Liver (tissue), 9 donors: ENCODE results near the gene ACIN1. TPM values are rescaled to one million over a fixed set of nuclear protein-coding genes. Genes with fewer than 3 reads are reported as not detected.

Experiments
- DNase-seq: peaks from one replicate; pipeline ENCODE4 v3.0.0-alpha.2; 2017; ENCODE audit warnings: low spot score
- H3K27ac ChIP-seq, 2 donors: one replicate each; pipeline ENCODE4 v1.7.0; 2013; ENCODE audit warnings: inconsistent platforms in 2 of 2, low read length in 2 of 2, control low read depth in 1 of 2, low read depth in 1 of 2, mild to moderate bottlenecking in 1 of 2
- H3K27me3 ChIP-seq, 4 donors: one replicate each; pipeline versions ENCODE4 v1.6.1 to v1.7.0; 2013; ENCODE audit warnings: low read length in 3 of 4, inconsistent platforms in 1 of 4, mild to moderate bottlenecking in 1 of 4, moderate library complexity in 1 of 4; ENCODE audit not compliant: control insufficient read depth in 4 of 4, insufficient read depth in 4 of 4
- H3K36me3 ChIP-seq, 4 donors: one replicate each; pipeline versions ENCODE4 v1.6.1 to v1.7.0; 2013; ENCODE audit warnings: low read length in 3 of 4, mild to moderate bottlenecking in 3 of 4, low read depth in 1 of 4, moderate library complexity in 1 of 4; ENCODE audit not compliant: control insufficient read depth in 4 of 4, insufficient read depth in 3 of 4
- H3K4me1 ChIP-seq, 4 donors: one replicate each; pipeline versions ENCODE4 v1.6.1 to v1.7.0; 2013; ENCODE audit warnings: low read length in 3 of 4, mild to moderate bottlenecking in 3 of 4, moderate library complexity in 1 of 4; ENCODE audit not compliant: control insufficient read depth in 4 of 4, insufficient read depth in 4 of 4
- H3K4me3 ChIP-seq, 3 donors: one replicate each; pipeline versions ENCODE4 v1.6.1 to v1.7.0; 2013; ENCODE audit warnings: low read length in 3 of 3, control low read depth in 1 of 3, low read depth in 1 of 3, mild to moderate bottlenecking in 1 of 3
- H3K9ac ChIP-seq, 2 donors: one replicate each; pipeline ENCODE4 v1.7.0; 2013; ENCODE audit warnings: low read length in 2 of 2, mild to moderate bottlenecking in 2 of 2, moderate library complexity in 2 of 2, control low read depth in 1 of 2, low read depth in 1 of 2
- H3K9me3 ChIP-seq, 4 donors: one replicate each; pipeline versions ENCODE4 v1.6.1 to v1.7.0; 2013; ENCODE audit warnings: low read length in 3 of 4; ENCODE audit not compliant: control insufficient read depth in 4 of 4
- EGR1 ChIP-seq, 2 donors: IDR thresholded peaks; 2 replicates each; pipeline ENCODE4 v1.6.1; 2016 to 2018; ENCODE audit warnings: antibody characterized with exemption in 2 of 2, low read depth in 2 of 2
- FOXA2 ChIP-seq: IDR thresholded peaks from 2 replicates; pipeline ENCODE4 v1.6.1; 2016; ENCODE audit warnings: antibody characterized with exemption
- GABPA ChIP-seq, 2 donors: IDR thresholded peaks in 1 of 2; conservative IDR thresholded peaks in 1 of 2; 2 replicates each; pipeline ENCODE4 v1.6.1; 2016; ENCODE audit warnings: antibody characterized with exemption in 2 of 2, mild to moderate bottlenecking in 1 of 2, moderate library complexity in 1 of 2
- HNF4A ChIP-seq, 2 donors: conservative IDR thresholded peaks; 2 replicates each; pipeline ENCODE4 v1.6.1; 2016; ENCODE audit warnings: antibody characterized with exemption in 2 of 2, mild to moderate bottlenecking in 2 of 2
- HNF4G ChIP-seq: IDR thresholded peaks from 2 replicates; pipeline ENCODE4 v1.6.1; 2016; ENCODE audit warnings: antibody characterized with exemption
- NR2F2 ChIP-seq: IDR thresholded peaks from 2 replicates; pipeline ENCODE4 v1.6.1; 2016; ENCODE audit warnings: antibody characterized with exemption
- RAD21 ChIP-seq, 2 donors: IDR thresholded peaks; 2 replicates each; pipeline ENCODE4 v1.6.1; 2016; ENCODE audit warnings: antibody characterized with exemption in 2 of 2, mild to moderate bottlenecking in 2 of 2
- RXRA ChIP-seq, 2 donors: IDR thresholded peaks; 2 replicates each; pipeline ENCODE4 v1.6.1; 2017 to 2018; ENCODE audit warnings: antibody characterized with exemption in 2 of 2, mild to moderate bottlenecking in 1 of 2
- SP1 ChIP-seq: IDR thresholded peaks from 2 replicates; pipeline ENCODE4 v1.6.1; 2018; ENCODE audit warnings: antibody characterized with exemption, mild to moderate bottlenecking
- TAF1 ChIP-seq: conservative IDR thresholded peaks from 2 replicates; pipeline ENCODE4 v1.6.1; 2016; ENCODE audit warnings: antibody characterized with exemption, mild to moderate bottlenecking
- WGBS: extraction: QIAGEN DNeasy Blood & Tissue Kit; methylation state at CpG from one replicate; pipeline ENCODE4 v1.1.7; 2013; 5-methylcytosine and 5-hydroxymethylcytosine counted together
- polyA plus RNA-seq, 2 donors: library from polyadenylated mRNA; stranded (reverse) in 1 of 2; unstranded in 1 of 2; fragments of 200-250 nt in 1 of 2; fragments of >200 nt in 1 of 2; fragmentation: Nextera tagmentation in 1 of 2; extraction: Ambion mirVana in 1 of 2; gene quantifications; one replicate each; pipeline versions ENCODE4 v1.2.1 to v1.2.3, GENCODE V29; 2013 to 2015
- total RNA-seq, 2 donors: library from RNA; depleted of rRNA; stranded (reverse); fragments of >200 nt; gene quantifications; one replicate each; pipeline ENCODE4 v1.2.3, GENCODE V29; 2014
- TF ChIP-seq, protein P1 (sequence below): fragments of 150-350 bp; IDR thresholded peaks from 2 replicates; pipeline ENCODE4 v1.5.1; 2017; ENCODE audit warnings: improper control_type of control experiment, low read depth, low read length; ENCODE audit not compliant: missing input control
- TF ChIP-seq, protein P2 (sequence below): IDR thresholded peaks from 2 replicates; pipeline ENCODE4 v1.6.1; 2016; ENCODE audit warnings: antibody characterized with exemption, mild to moderate bottlenecking
- TF ChIP-seq, protein P3 (sequence below): IDR thresholded peaks from 2 replicates; pipeline ENCODE4 v1.6.1; 2016; ENCODE audit warnings: antibody characterized with exemption
- donor health status: healthy.
- donor health status: healthy.
- donor health status: healthy.
- donor health status: healthy.
- donor health status: healthy.

ACIN1 gene
- total and polyA plus RNA-seq, 4 donors = 8.1 to 50.6 (median 37.1) TPM

DNA sequence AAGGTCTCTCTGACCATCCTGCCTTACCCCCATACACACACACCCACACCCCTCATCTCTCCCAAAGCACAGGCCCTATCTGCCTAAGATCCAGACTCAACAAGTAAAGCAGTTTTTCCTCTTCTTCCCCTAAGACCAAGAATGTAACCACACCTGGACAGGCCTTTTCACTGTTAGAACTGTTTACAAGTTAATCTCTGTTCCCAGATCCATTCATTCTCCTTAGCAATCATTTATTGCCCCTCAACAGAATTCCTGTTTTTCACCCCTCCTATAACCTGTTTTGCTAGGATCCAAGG is 11.8 kb upstream of the ACIN1 start:
- Histone ChIP-seq H3K4me1 (no peaks in the 10 kb centered on the region), H3K36me3 (no peaks in the 10 kb centered on the region), H3K9ac (no peak overlapping the region), H3K4me3 (no peak overlapping the region), H3K27me3 (no peaks in the 10 kb centered on the region), H3K27ac (no peak overlapping the region), H3K9me3 (no peaks in the 10 kb centered on the region)
- TF ChIP-seq, protein P1, sequence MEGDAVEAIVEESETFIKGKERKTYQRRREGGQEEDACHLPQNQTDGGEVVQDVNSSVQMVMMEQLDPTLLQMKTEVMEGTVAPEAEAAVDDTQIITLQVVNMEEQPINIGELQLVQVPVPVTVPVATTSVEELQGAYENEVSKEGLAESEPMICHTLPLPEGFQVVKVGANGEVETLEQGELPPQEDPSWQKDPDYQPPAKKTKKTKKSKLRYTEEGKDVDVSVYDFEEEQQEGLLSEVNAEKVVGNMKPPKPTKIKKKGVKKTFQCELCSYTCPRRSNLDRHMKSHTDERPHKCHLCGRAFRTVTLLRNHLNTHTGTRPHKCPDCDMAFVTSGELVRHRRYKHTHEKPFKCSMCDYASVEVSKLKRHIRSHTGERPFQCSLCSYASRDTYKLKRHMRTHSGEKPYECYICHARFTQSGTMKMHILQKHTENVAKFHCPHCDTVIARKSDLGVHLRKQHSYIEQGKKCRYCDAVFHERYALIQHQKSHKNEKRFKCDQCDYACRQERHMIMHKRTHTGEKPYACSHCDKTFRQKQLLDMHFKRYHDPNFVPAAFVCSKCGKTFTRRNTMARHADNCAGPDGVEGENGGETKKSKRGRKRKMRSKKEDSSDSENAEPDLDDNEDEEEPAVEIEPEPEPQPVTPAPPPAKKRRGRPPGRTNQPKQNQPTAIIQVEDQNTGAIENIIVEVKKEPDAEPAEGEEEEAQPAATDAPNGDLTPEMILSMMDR = no peak
- TF ChIP-seq GABPA (IDR thresholded peaks at IDR 0.05 in 1 of 2, conservative IDR thresholded peaks at IDR 0.05 in 1 of 2) (no peak), NR2F2 (no peak), TAF1 (no peak), HNF4G (no peak), FOXA2 (no peak), RXRA (IDR thresholded peaks at IDR 0.05) (no peak), HNF4A (conservative IDR thresholded peaks at IDR 0.05) (no peak), SP1 (no peak), EGR1 (IDR thresholded peaks at IDR 0.05; ENCODE audit: low read depth in 2 of 2) (no peak), RAD21 (IDR thresholded peaks at IDR 0.05) (no peak)
- TF ChIP-seq, protein P2, sequence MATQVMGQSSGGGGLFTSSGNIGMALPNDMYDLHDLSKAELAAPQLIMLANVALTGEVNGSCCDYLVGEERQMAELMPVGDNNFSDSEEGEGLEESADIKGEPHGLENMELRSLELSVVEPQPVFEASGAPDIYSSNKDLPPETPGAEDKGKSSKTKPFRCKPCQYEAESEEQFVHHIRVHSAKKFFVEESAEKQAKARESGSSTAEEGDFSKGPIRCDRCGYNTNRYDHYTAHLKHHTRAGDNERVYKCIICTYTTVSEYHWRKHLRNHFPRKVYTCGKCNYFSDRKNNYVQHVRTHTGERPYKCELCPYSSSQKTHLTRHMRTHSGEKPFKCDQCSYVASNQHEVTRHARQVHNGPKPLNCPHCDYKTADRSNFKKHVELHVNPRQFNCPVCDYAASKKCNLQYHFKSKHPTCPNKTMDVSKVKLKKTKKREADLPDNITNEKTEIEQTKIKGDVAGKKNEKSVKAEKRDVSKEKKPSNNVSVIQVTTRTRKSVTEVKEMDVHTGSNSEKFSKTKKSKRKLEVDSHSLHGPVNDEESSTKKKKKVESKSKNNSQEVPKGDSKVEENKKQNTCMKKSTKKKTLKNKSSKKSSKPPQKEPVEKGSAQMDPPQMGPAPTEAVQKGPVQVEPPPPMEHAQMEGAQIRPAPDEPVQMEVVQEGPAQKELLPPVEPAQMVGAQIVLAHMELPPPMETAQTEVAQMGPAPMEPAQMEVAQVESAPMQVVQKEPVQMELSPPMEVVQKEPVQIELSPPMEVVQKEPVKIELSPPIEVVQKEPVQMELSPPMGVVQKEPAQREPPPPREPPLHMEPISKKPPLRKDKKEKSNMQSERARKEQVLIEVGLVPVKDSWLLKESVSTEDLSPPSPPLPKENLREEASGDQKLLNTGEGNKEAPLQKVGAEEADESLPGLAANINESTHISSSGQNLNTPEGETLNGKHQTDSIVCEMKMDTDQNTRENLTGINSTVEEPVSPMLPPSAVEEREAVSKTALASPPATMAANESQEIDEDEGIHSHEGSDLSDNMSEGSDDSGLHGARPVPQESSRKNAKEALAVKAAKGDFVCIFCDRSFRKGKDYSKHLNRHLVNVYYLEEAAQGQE = no peak
- TF ChIP-seq, protein P3, sequence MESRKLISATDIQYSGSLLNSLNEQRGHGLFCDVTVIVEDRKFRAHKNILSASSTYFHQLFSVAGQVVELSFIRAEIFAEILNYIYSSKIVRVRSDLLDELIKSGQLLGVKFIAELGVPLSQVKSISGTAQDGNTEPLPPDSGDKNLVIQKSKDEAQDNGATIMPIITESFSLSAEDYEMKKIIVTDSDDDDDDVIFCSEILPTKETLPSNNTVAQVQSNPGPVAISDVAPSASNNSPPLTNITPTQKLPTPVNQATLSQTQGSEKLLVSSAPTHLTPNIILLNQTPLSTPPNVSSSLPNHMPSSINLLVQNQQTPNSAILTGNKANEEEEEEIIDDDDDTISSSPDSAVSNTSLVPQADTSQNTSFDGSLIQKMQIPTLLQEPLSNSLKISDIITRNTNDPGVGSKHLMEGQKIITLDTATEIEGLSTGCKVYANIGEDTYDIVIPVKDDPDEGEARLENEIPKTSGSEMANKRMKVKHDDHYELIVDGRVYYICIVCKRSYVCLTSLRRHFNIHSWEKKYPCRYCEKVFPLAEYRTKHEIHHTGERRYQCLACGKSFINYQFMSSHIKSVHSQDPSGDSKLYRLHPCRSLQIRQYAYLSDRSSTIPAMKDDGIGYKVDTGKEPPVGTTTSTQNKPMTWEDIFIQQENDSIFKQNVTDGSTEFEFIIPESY = no peak
- no peak for DNase-seq

DNA sequence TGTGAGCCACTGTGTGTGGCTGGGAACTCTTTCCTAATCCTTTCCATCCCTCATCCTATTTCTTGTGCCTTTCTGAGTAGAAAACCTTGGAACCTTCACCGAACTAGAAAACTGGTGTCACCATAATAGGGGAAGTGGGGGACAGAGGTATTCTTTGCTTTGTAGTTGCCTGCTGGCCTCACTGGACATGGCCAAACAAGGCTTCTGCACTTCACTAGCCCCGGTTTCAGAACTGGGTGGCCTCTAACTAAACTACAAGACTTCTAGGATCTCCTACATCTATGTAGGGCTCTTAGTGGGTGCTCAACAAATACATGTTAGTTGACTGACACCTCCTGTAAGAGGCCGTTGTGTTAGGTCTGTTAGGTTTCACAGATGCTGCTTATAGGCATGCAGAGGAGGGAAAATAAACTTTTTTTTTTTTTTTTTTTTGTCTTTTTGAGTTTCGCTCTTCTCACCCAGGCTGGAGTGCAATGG is 10.4 kb upstream of the ACIN1 start:
- Histone ChIP-seq H3K27ac (no peak overlapping the region), H3K9ac (no peak overlapping the region), H3K4me3 (no peak overlapping the region), H3K9me3 (no peaks in the 10 kb centered on the region), H3K4me1 (no peaks in the 10 kb centered on the region), H3K36me3 (no peaks in the 10 kb centered on the region), H3K27me3 (no peaks in the 10 kb centered on the region)
- 86% methylated on average over 4 of the region's 4 CpGs for WGBS
- no peak for DNase-seq
- TF ChIP-seq, protein P3 = no peak
